CD4-positive, alpha-beta T cell treated with Interleukin-15 for 4 hours (primary cell): ENCODE measurements around the gene TJP2.

ENCODE experiments used
- DNase-seq: peaks from one replicate; pipeline ENCODE4 v3.0.0-alpha.2; 2020; ENCODE audit warnings: low spot score

Gene TJP2

DNA sequence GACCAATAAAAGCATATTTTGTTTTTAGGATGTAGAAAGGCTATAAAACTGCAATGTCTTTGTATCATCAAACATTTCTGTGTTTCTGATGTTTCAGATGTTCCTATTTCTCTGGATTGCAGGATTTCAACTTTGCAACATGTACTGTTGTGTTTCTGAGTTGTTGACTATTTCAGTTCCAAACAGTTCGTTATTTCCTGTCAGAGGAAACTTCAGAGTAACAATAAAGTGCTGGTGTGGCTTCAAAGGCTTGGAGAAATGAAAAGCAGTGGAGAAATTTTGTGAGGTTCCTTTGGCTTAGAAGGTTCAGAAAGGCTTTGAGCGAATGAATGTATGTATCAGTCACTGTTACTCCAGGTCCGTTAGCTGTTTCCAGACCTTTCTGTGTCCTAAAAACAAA is 17.2 kb downstream of the TJP2 start:
- no peak for DNase-seq

DNA sequence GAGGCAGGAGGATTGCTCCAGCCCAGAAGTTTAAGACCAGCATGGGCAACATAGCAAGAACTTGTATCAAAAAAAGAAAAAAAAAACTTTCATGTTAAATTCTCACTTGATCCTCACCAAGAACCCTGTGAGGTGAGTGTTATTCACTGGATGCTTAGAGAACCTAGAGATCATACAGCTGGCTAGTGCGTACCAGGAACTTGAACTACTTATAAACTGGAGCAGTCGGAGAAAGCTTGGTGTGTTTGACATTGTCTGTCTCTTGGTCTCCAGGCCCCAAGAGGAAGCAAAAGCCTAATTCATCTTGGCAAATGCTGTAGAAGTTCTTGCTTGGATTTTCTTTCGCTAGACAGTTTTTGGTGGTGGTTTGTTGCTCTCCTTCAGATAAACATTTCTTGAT is 18.1 kb downstream of the TJP2 start:
- DNase-seq = no peak

DNA sequence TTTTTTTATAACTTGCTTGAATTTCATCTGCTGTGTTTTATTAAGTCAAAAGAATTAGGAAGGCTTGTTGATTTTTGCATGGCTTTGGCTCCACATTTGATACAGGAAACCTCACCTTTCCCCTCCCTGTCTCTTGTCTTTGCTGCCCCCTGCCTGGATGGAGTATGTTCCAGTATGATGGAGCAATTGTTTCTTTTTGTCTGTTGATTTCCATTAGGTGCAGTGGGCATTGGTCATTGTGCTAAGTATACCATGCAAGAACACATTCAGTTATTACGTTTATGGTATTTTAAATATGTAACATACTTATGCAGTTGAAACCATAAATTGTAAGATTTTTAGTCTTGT is 19.6 kb downstream of the TJP2 start:
- DNase-seq = no peak

DNA sequence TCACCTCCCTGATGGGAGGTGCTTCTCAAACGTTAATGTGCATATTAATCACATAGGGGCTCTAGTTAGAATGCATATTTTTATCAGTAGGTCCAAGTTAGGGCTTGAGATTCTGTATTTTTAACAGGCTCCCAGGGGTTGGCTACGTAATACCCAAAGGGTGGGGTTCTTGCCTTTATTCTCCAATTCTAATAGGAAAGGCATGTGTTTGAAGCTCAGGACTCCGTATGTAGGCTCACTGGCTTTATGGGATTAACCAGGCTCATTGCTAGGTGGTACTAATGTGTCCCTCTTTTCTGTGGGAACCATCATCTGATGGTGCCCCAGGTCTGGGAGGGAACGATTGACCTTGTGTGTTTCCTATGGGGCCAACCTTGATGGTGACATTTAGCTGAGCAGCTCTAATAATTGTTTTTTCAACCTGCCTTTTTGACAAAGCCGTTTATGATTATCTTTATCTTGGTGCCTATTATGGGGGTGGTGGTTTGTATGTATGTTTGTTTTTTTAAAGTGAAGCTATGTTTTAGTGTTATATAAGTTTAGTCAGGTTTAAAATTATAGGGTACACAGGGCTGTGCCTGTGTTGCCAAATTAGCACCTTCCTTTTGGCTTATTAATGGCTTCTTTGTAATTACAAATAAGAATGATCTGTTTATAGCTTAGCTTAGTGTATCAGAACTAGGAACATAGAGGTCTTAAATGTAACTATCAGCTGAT is 20.8 kb downstream of the TJP2 start:
- no peak for DNase-seq

DNA sequence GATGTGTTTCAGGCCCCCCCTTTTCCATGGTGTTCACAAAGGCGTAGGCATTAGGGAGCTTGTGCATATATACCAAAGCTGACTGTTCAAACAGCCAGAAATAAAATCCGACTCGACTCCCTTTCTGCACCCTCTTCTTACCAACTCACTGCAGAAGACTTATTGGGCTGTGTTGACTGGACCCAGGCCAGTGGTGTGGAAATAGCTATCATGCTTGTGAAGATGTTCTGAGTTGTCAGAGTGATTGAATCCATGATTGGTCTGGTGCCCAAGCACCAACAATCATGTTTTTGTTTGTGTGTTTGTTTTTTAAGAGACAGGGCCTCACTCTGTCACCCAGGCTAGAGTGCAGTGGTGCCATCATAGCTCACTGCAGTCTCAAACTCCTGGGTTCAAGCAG is 21.6 kb downstream of the TJP2 start:
- DNase-seq = no peak

DNA sequence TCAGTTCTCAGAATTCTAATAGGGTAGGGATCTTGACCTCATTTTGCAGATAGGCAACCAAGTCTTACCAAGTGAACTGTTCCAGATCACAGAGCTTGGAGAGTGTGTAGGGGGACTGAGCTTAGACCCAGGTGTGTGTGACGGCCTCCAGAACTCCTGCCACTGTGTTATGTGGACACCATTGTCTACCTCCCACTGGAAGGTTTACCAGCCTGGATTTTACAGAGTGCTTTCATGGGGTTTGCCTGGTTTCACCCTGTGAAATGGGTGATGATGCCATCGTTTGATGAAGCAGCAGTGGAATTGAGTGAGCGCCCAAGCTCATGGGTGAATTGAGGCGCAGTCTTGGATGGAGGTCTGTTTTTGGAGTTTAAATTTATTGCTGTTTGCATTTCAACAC is 23.6 kb downstream of the TJP2 start:
- no peak for DNase-seq

DNA sequence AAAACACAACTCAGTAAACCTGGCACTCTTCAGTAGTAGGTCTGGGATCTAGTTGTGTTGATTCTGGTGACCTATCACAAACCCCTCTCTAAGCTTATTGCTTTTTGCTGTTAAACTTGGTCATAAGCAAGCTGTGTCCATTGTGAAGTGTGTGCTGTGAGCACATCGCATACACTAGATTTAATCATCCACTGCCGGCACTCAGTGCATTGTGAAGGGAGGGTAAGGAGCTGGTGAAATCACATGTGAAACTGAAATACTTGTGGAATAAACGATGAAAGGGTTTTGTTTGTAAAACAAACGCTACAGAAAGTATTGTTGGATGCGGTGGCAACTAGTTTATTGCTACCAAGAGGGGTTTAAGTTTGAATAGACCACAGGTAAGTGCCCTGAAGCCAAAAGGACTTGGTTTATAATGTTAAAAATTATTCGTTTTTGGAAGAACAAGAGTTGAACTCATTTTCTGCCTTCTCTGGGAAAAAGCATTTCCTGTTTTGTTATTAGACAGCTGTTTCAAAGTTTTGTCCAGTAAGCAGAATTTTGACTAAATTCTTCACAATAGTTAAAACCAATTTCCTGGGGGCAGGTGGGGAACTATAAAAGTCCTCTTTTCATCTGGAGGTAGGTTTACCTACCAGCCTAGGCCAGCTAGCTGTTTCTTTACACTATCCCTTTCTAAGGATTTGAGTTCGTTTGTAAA is 24.6 kb downstream of the TJP2 start:
- DNase-seq = no peak

DNA sequence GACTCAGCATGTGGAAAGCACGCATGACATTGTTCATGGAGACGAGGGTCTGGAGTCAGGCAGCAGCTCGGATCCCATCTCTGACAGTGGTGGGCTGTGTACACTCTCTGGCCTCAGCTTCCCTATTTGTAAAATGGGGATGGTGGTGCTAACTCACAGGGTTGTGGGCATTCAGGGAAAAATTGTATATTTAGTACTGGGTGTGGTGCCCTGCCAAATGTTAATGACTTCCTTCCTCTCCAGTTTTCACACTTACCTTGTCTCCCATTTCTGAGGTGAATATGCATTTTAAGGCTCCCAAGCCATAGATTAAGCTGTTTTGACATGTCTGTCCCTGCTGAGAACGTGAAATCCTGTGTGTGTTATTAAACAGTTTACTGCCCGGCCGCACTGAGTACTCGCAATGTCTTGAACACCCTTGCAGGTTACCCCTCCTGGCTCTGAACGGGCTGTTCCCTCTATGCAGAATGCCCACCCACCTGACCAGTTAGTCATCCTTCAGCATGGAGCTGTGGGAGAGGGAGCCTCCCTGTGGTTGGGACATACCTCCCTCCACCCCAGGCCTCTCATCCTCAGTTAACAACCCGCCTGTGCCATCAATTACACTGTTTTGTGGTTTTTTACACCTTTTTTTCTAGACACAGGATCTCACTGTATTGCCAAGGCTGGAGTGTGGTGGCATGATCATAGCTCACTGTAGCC is 25.8 kb downstream of the TJP2 start:
- DNase-seq = no peak

DNA sequence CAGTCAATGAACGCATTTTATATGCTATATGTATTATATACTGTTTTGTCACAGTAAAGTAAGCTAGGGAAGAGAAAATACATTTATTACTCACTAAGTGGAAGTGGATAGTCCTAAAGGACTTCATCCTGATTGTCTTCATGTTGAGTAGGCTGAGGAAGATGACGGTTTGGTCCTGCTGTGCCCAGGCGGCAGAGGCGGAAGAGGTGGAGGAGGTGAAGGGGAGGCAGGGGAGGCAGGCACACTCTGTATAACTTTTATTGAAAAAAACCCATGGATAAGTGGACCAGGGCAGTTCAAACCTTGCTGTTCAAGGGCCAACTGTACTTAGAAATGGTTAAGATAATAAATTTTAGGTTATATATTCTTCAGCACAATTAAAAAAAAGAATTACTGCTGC is 28.5 kb downstream of the TJP2 start:
- no peak for DNase-seq

DNA sequence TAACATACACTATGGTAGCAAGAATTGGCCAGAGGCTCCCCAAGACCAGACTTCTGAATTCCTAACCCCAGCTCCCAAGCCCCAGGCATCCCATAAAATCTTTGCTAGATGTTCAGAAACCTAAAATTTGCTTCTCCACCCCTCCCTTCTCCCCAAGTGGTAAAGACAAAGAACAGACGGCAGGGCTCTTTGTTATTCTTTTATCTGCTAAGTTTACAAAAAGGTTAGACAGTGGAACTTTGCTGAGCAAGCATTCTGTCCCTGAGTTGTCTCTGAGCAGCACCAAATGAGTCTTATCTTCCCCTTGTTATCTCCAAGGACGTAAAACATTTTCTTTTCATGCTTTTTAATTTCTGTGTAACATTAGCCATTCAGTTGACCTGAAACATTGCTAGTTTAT is 30.2 kb downstream of the TJP2 start:
- no peak for DNase-seq

DNA sequence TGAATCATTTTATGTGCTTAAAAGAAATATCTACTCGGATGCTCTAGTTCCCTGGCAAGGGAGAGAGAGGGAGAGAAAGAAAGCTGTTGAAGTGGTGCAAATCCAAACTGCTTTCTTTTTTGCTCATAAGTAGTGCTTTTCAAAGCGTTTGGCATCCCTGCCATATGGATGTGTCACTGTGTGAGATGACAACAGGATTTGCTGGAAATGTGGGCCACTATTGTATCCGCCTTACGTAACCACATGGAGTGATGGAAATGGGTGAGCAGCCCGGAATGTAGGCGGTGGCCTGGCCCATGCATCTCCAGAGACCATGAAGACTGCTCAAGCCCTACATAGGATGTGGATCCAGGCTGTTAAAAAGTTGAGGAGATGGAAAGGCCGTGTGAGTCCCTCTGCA is 30.8 kb downstream of the TJP2 start:
- no peak for DNase-seq

DNA sequence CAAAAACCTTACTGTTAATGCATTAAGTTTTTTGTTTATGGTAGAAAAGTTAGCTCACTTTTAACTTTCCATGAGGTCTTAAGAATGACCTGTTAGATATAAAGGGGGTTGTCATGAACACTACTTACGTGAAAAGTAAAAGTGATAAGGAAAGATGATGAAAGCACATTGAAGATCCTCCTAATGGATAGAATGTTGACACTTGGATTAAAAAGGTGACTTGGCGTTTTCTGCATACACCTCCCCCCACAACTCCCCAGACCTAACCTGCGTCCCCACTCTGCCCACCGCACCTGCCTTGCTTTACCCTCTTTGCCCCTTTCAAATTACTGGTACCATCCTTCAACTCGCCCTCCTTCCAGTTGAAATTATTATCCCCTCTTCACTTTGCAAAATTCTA is 32.0 kb downstream of the TJP2 start:
- no peak for DNase-seq

DNA sequence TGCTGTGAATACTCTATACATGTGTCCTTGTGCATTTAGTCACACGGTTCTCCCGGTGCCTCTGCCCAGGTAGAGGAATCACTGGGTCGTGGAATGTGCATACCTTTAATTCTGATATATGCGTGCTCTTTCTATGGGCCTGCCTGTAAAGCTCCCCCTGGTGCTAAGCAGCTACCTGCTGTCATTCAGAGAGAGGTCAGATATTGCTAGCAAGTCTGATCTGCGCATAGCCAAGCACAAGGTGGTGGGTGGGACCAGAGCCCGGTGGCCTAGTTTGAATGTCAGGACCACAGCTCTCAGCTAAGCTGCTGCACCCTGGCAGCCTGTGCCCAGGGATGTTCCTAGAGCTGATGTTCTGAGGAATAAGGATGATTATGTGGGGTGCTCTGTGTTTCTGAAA is 33.4 kb downstream of the TJP2 start:
- no peak for DNase-seq

DNA sequence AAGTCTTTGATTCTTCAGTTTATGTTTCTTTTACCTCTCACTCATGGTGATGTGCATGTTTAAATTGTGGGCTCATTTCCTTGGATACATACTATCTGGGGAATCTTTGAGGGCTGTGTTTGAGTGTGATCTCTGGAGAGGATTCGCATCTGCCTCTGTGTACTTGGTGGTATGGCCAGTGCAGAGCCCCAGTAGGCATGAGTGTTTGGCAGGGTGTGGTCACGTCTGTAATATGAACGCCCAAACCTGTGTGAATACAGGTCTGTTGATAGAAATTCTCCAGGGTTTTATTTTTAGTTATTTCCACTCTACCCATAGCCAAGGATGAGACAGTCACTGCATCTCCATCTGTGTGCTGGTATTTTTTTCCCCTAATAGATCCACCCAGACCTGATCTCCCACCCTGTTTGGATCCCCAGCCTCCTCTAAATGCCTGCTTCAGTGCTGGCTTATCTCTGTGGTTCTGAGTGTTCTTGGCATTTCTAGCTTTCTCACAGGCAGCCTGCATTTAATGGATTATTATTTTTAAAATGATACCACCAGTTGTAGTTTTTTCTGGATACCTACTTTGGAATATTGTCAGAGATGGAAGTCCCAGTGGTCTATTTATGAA is 37.5 kb downstream of the TJP2 start:
- no peak for DNase-seq

DNA sequence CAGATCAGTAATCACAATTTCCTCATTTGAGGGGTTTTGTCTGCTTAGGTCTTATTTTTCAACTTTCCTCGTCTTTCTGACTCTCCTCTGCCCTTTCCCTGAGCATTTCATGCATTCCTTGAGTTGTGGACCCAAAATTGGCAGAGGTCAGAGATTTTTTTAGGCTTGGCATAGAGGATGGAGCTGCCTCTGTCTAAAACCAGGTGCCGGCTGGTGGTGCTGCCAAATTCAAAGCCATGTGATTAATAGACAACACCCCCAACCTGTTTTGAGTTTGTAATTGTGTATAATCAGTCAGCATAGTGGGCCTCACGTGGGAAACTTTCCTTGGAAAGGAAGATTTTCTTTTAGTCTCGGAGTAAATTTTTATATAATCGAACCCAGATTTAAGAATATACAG is 39.6 kb downstream of the TJP2 start:
- no peak for DNase-seq

DNA sequence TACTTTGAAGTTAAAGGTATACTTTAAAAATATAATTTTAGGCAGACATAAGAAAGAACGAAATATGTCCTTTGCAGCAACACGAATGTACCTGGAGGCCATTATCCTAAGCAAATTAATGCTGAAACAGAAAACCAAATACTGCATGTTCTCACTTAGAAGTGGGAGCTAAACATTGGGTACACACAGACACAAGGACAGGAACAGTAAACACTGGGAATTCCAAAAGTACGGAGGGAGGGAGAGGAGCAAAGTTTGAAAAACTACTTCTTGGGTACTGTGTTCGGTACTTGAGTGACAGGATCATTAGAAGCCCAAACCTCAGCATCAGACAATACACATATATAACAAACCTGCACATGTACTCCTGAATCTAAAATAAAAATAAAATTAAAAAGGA is 40.9 kb downstream of the TJP2 start:
- no peak for DNase-seq

DNA sequence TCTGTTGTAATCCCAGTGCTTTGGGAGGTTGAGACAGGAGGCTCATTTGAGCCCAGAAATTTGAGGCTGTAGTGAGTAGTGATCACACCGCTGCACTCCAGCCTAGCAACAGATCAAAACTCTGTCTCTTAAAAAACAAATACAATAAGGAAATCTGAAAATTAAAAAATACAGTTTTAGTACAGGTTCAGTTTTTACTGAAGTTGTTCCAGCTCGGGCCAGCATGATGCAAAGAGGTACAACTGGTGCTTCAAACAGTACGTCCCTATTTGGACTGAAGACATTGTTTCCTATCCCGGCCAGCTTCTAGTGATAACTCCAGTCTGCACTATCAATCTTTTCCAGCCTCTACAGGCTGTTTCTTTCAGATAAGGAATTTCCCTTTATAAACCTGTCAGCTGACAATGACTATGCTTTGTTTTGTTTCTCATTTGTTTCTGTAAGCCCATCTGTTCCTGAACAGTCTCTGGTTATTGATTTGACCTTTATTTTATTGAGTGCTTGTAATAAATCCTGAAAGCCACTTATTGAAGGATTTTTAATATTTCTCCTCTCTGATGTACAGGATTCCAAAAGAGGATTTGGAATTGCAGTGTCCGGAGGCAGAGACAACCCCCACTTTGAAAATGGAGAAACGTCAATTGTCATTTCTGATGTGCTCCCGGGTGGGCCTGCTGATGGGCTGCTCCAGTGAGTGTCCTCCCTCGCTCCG is 41.9 kb downstream of the TJP2 start:
- no peak for DNase-seq

DNA sequence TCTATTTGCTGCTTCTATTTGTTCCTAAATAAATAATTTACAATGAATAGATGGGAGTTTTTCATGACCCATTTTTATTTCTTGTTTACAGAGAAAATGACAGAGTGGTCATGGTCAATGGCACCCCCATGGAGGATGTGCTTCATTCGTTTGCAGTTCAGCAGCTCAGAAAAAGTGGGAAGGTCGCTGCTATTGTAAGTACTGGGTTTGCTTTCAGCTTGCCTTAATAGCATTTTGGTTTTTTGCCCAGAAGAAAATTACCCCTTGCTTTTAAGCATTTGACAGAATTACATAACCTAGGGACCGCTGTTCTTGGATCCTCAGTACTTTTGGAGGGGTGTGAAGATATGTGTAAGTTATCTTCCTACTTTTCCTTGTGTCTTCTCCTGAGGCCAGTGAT is 44.1 kb downstream of the TJP2 start:
- DNase-seq = no peak

DNA sequence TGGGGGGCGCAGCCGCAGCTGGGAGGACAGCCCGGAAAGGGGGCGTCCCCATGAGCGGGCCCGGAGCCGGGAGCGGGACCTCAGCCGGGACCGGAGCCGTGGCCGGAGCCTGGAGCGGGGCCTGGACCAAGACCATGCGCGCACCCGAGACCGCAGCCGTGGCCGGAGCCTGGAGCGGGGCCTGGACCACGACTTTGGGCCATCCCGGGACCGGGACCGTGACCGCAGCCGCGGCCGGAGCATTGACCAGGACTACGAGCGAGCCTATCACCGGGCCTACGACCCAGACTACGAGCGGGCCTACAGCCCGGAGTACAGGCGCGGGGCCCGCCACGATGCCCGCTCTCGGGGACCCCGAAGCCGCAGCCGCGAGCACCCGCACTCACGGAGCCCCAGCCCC is 47.0 kb downstream of the TJP2 start:
- no peak for DNase-seq

DNA sequence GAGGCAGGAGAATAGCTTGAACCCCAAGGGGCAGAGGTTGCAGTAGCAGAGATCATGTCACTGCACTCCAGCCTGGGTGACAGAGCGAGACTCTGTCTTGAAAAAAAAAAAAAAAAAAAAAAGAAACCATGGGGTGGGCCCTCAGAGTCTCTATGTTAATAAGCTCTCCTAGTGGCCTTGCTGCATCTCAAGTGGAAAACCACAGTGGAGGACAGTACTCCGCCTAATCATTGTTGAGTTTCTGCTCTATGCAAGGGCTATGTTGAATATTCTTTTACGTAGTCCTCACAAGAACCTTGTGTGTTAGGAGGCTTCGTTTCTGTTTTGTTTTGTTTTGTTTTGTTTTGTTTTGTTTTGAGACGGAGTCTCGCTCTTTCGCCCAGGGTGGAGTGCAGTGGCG is 48.9 kb downstream of the TJP2 start:
- no peak for DNase-seq

DNA sequence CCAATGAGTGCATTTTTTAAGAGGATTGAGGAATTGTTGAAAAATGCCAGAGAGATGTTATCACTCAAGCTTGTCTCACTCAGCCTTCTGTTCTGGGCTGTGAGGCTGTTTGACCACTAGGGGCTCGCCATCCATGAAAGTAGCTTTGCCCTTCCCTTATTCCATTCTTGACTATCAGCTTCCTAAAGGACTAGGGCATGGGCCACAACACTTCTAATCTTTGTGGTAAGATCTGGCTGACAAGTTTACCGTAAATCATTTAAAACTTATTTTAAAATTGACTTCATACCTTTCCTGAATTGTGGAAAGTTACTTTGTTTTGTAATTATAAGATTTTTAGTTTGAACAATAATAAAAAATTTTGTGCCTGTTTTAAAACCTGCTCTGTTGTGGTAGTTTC is 49.5 kb downstream of the TJP2 start:
- DNase-seq = no peak

DNA sequence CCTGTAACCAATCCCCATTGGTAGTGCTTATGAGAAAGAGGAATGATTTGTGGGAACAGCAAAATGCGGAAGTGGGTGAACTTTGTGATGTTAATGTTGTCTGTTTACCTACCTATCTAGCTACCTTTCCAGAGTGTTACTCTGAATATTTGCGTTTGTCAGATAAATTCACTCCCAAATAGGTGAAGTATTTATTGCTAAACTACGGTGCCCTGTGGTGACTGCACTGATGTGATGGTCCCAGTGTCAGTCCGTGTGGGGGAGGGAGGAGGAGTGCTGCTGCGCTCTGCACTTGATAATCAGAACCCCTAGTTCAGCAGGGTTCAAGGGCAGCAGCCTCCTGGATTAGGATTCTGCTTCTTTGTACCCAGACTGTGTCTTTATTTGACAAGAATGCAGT is 55.3 kb downstream of the TJP2 start:
- no peak for DNase-seq

DNA sequence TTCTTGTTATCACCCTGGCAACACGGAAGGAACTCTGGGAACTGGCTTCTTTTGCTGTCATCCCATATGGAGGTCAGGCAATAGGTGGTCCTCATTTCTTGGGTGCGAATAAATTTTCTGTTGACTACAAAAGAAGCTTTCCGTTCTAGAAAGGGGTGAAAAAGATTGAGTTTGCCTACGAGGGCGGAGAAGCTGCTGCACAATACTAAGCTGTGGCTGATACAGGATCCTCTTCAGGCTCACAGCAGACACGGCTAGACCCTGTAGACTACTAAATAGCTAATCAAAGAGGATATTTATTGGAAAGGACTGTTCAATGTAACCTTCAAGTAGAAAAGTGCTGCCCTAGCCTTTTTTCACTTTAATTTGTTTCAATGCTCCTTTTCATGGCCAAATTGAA is 58.1 kb downstream of the TJP2 start:
- no peak for DNase-seq
